ENCODE data around the gene ATP4A.

The ATP4A gene

DNA sequence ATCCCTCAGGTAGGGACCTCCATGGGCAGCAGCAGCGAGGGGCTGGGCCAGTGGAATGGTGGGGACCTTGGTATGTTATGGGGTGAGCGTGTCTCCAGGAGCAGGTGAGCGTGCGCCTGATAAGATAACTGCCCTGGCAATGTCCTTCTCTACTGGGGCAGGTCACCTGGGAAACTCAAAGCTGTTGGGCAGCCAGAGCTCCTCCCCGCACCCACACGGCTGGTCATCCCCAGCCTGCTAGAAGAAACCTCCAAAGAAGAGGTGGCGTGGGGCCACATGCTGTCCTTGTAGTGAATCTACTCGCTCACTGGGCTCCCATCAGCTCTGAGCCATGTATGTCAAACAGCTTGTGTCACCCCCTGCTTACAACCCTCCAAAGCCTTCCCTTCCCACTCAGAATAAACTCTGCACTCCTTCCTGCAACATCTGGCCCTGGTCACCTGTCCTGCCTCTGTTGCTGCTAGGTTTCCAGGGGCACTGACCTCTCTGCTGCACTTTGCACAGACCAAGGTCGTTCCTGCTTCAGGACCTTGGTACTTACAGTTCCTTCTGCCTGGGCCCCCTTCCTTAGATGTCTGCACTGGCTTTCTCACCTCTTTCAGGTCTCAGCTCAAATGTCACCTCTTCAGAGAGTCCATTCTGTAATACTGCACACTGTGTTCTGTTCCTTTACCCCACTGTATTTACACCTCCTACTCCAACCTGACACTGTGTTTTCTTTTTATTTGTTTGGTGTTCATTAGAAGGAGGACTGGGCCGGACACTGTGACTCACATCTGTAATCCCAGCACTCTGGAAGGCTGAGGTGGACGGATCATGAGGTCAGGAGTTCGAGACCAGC lies 1.8 kb upstream of the ATP4A start:
- Histone ChIP-seq H3K4me1 (ENCODE audit: insufficient read depth, low read length) (no peaks in the 10 kb centered on the region), H3K9ac (ENCODE audit: low read length) (no peak overlapping the region), H3K4me3 (ENCODE audit: low read depth in 1 of 2, low read length in 2 of 2) (no peak overlapping the region), H3K9me3 (ENCODE audit: low read length) (no peaks in the 10 kb centered on the region), H3K27ac (ENCODE audit: low read depth, low read length) (no peak overlapping the region), H3K36me3 (ENCODE audit: insufficient read depth, low read length) (no peaks in the 10 kb centered on the region), H3K27me3 (ENCODE audit: control insufficient read depth in 1 of 2, insufficient read depth in 2 of 2, low read length in 2 of 2) (peaks cover 0 to 22% of the 10 kb centered on the region in 2 donors)

DNA sequence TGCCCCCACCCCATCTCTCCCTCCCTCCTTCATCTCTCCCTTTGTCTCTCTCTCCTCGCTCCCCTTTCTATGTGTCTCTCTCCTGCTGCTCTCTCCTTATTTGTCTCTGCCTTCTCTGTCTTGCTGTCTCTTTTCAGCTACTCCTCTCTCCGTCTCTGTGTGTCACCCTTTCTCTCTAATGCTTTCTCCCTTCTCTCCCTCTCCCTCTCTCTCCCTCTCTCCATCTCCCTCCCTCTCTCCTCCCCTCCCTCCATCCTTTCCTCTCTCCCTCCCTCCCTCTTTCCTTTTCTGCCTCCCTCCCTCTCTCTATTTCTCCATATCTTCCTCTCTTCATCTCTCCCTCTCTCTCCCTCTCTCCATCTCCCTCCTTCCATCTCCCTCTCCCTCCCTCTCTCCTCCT lies 682 bp downstream of the ATP4A start:
- no peaks in the 10 kb centered on the region for H3K4me1 ChIP-seq (ENCODE audit: insufficient read depth, low read length)
- H3K9me3 ChIP-seq (ENCODE audit: low read length), result no peaks in the 10 kb centered on the region
- no peak overlapping the region for H3K4me3 ChIP-seq (ENCODE audit: low read depth in 1 of 2, low read length in 2 of 2)
- H3K9ac ChIP-seq (ENCODE audit: low read length), result no peak overlapping the region
- no peak overlapping the region for H3K27ac ChIP-seq (ENCODE audit: low read depth, low read length)
- peaks cover 10 to 41% of the 10 kb centered on the region in 2 donors for H3K27me3 ChIP-seq (ENCODE audit: control insufficient read depth in 1 of 2, insufficient read depth in 2 of 2, low read length in 2 of 2)
- H3K36me3 ChIP-seq (ENCODE audit: insufficient read depth, low read length), result no peaks in the 10 kb centered on the region

- no peaks in the 10 kb centered on the region for H3K36me3 ChIP-seq (ENCODE audit: insufficient read depth, low read length)
- no peak overlapping the region for H3K27ac ChIP-seq (ENCODE audit: low read depth, low read length)
- H3K4me1 ChIP-seq (ENCODE audit: insufficient read depth, low read length), result no peaks in the 10 kb centered on the region
- peaks cover 10 to 45% of the 10 kb centered on the region in 2 donors for H3K27me3 ChIP-seq (ENCODE audit: control insufficient read depth in 1 of 2, insufficient read depth in 2 of 2, low read length in 2 of 2)
- no peak overlapping the region for H3K4me3 ChIP-seq (ENCODE audit: low read depth in 1 of 2, low read length in 2 of 2)
- no peak overlapping the region for H3K9ac ChIP-seq (ENCODE audit: low read length)
- no peaks in the 10 kb centered on the region for H3K9me3 ChIP-seq (ENCODE audit: low read length)
Observed at GRCh38 chr19:35562336-35562735, 1.1 kb downstream of the ATP4A start.

DNA sequence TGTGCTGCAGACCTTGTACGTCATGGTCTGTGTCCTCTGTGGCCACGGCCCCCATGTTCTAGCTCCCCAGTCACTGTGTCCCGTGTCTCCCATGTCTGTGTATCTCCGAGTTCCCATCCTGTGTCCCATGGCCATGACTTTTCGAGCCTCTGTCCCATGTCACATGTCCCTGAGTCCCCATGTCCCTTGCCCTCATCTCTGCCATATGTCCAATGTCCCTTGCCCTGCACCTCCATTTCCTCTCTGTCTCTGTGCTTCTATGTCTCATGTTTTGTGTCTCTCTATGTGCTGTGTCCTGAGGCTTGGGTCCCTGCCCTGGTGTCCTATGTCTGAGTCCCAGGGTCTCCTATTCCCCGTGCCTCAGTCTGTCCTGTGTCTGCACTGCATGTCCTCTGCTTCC lies 2.0 kb downstream of the ATP4A start:
- H3K36me3 ChIP-seq (ENCODE audit: insufficient read depth, low read length), result no peaks in the 10 kb centered on the region
- no peak overlapping the region for H3K9ac ChIP-seq (ENCODE audit: low read length)
- H3K9me3 ChIP-seq (ENCODE audit: low read length), result no peaks in the 10 kb centered on the region
- H3K27me3 ChIP-seq (ENCODE audit: control insufficient read depth in 1 of 2, insufficient read depth in 2 of 2, low read length in 2 of 2), result peaks cover 10 to 49% of the 10 kb centered on the region in 2 donors
- no peak overlapping the region for H3K27ac ChIP-seq (ENCODE audit: low read depth, low read length)
- H3K4me1 ChIP-seq (ENCODE audit: insufficient read depth, low read length), result no peaks in the 10 kb centered on the region
- no peak overlapping the region for H3K4me3 ChIP-seq (ENCODE audit: low read depth in 1 of 2, low read length in 2 of 2)

DNA sequence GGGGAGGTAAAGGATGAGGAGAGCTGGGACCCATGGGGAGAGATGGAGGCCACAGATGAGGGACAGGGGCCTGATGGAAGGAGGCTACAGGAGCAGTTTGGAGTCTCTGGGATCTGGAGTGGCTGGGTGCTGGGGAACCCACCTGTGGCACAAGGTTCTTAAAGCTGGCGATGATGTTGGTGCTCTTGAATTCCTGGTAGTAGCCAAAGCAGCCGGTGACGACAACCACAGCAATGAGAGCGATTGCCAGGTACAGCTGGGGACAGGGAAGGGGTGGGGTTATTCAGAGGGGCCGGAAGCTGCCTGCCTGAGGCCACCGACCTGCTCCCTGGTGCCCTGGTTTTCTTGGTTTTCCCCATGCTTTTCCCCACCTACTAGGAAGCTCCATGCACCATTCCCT lies 2.8 kb downstream of the ATP4A start:
- no peaks in the 10 kb centered on the region for H3K4me1 ChIP-seq (ENCODE audit: insufficient read depth, low read length)
- peaks cover 10 to 49% of the 10 kb centered on the region in 2 donors for H3K27me3 ChIP-seq (ENCODE audit: control insufficient read depth in 1 of 2, insufficient read depth in 2 of 2, low read length in 2 of 2)
- no peaks in the 10 kb centered on the region for H3K9me3 ChIP-seq (ENCODE audit: low read length)
- H3K27ac ChIP-seq (ENCODE audit: low read depth, low read length), result no peak overlapping the region
- H3K36me3 ChIP-seq (ENCODE audit: insufficient read depth, low read length), result no peaks in the 10 kb centered on the region
- H3K9ac ChIP-seq (ENCODE audit: low read length), result no peak overlapping the region
- no peak overlapping the region for H3K4me3 ChIP-seq (ENCODE audit: low read depth in 1 of 2, low read length in 2 of 2)

GRCh38 chr19:35560271-35560670 lies 3.2 kb downstream of the ATP4A start:
- peaks cover 10 to 53% of the 10 kb centered on the region in 2 donors for H3K27me3 ChIP-seq (ENCODE audit: control insufficient read depth in 1 of 2, insufficient read depth in 2 of 2, low read length in 2 of 2)
- no peaks in the 10 kb centered on the region for H3K4me1 ChIP-seq (ENCODE audit: insufficient read depth, low read length)
- H3K9ac ChIP-seq (ENCODE audit: low read length), result no peak overlapping the region
- no peaks in the 10 kb centered on the region for H3K9me3 ChIP-seq (ENCODE audit: low read length)
- no peak overlapping the region for H3K27ac ChIP-seq (ENCODE audit: low read depth, low read length)
- no peaks in the 10 kb centered on the region for H3K36me3 ChIP-seq (ENCODE audit: insufficient read depth, low read length)
- H3K4me3 ChIP-seq (ENCODE audit: low read depth in 1 of 2, low read length in 2 of 2), result no peak overlapping the region

GRCh38 chr19:35559781-35560180 lies 3.7 kb downstream of the ATP4A start:
- H3K9me3 ChIP-seq (ENCODE audit: low read length), result no peaks in the 10 kb centered on the region
- no peaks in the 10 kb centered on the region for H3K36me3 ChIP-seq (ENCODE audit: insufficient read depth, low read length)
- H3K9ac ChIP-seq (ENCODE audit: low read length), result no peak overlapping the region
- H3K27me3 ChIP-seq (ENCODE audit: control insufficient read depth in 1 of 2, insufficient read depth in 2 of 2, low read length in 2 of 2), result peaks cover 10 to 54% of the 10 kb centered on the region in 2 donors
- no peaks in the 10 kb centered on the region for H3K4me1 ChIP-seq (ENCODE audit: insufficient read depth, low read length)
- H3K27ac ChIP-seq (ENCODE audit: low read depth, low read length), result no peak overlapping the region
- H3K4me3 ChIP-seq (ENCODE audit: low read depth in 1 of 2, low read length in 2 of 2), result no peak overlapping the region

- no peaks in the 10 kb centered on the region for H3K9me3 ChIP-seq (ENCODE audit: low read length)
Observed at GRCh38 chr19:35559281-35559659, 4.2 kb downstream of the ATP4A start.

DNA sequence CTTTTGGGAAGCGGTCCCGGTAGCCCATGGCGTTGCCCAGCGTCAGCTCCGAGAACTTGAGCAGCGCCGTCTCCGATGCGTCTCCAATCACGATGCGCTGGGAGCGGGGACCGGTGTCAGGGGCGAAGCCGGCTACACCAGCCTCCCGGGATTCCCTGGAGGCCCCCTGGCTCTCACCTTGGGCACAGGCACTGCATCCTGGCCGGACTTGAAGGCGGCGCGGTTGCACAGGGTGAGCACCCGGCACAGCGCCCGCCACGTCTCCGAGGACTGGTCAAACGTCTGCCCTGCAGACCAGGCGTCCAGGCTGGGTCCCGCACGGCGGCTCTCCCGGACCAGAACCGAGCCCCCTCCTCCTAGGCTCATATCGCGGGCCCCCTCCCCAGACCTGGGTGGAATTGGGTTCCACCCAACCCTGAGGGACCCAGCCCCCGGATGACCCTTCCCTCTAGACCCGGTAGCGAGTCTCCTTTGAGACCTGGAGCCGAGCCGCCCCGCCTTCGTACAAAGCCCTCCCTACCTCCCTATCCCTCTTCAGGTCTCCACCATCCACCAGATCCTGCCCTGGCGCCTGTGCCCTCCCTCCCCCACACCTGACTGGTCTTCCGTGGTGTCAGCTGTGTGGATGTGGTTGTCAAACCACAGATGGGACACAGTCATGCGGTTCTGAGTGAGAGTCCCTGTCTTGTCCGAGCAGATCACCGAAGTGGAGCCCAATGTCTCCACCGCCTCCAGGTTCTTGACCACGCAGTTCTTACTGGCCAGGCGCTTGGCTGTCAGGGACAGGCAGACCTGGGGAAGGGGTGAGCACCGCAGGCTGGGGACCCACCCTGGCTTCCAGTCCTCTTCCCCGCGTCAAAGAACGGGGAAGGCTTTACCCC lies 4.8 kb downstream of the ATP4A start:
- Histone ChIP-seq H3K27ac (ENCODE audit: low read depth, low read length) (no peak overlapping the region), H3K9ac (ENCODE audit: low read length) (no peak overlapping the region), H3K27me3 (ENCODE audit: control insufficient read depth in 1 of 2, insufficient read depth in 2 of 2, low read length in 2 of 2) (peaks cover 10 to 54% of the 10 kb centered on the region in 2 donors), H3K9me3 (ENCODE audit: low read length) (no peaks in the 10 kb centered on the region), H3K4me3 (ENCODE audit: low read depth in 1 of 2, low read length in 2 of 2) (peak overlapping the region in 1 of 2 donors; percentile 27), H3K4me1 (ENCODE audit: insufficient read depth, low read length) (no peaks in the 10 kb centered on the region), H3K36me3 (ENCODE audit: insufficient read depth, low read length) (no peaks in the 10 kb centered on the region)

More at GRCh38 chr19:35559281-35559659, 4.2 kb downstream of the ATP4A start:
- Histone ChIP-seq H3K27me3 (ENCODE audit: control insufficient read depth in 1 of 2, insufficient read depth in 2 of 2, low read length in 2 of 2) (peaks cover 10 to 54% of the 10 kb centered on the region in 2 donors), H3K27ac (ENCODE audit: low read depth, low read length) (no peak overlapping the region), H3K4me3 (ENCODE audit: low read depth in 1 of 2, low read length in 2 of 2) (no peak overlapping the region), H3K4me1 (ENCODE audit: insufficient read depth, low read length) (no peaks in the 10 kb centered on the region), H3K9ac (ENCODE audit: low read length) (no peak overlapping the region), H3K36me3 (ENCODE audit: insufficient read depth, low read length) (no peaks in the 10 kb centered on the region)

- Histone ChIP-seq H3K9me3 (ENCODE audit: low read length) (no peaks in the 10 kb centered on the region), H3K4me1 (ENCODE audit: insufficient read depth, low read length) (no peaks in the 10 kb centered on the region), H3K4me3 (ENCODE audit: low read depth in 1 of 2, low read length in 2 of 2) (peak overlapping the region in 1 of 2 donors; percentile 27), H3K27ac (ENCODE audit: low read depth, low read length) (no peak overlapping the region), H3K9ac (ENCODE audit: low read length) (no peak overlapping the region), H3K27me3 (ENCODE audit: control insufficient read depth in 1 of 2, insufficient read depth in 2 of 2, low read length in 2 of 2) (peaks cover 10 to 54% of the 10 kb centered on the region in 2 donors), H3K36me3 (ENCODE audit: insufficient read depth, low read length) (no peaks in the 10 kb centered on the region)
Observed at GRCh38 chr19:35557539-35558399, 5.7 kb downstream of the ATP4A start.
